K562 (cell line): ENCODE results near the gene PRSS22. TPM values are rescaled to one million over a fixed set of nuclear protein-coding genes. Genes with fewer than 3 reads are reported as not detected.
A peak's percentile ranks its signal among the peaks of the same experiment; 100 is the strongest.

Source experiments
- ATAC-seq: fragments of 200-7000 bp; cut with Tn5 transposase; 3 replicates; pipeline ENCODE4 v1.9.1; 2020; ENCODE audit warnings: moderate library complexity
- BruUV-seq: library from RNA; stranded (reverse); fragments of 400-500 nt; replicated peaks from 2 replicates; lab custom pipeline; 2021; lab: Mats Ljungman, UMichigan
- CTCF ChIA-PET: fragments of 300-600 bp; formaldehyde crosslinking; extraction: SDS; loops from one replicate; lab custom pipeline; 2021; ENCODE audit warnings: low intra/inter-chr PET ratio; lab: Yijun Ruan, JAX
- POLR2A ChIA-PET: fragments of 300-600, 350-650 bp; sonication (Branson Sonifier 250); formaldehyde crosslinking; extraction: SDS; loops from one replicate; lab custom pipeline; 2021; ENCODE audit warnings: antibody characterized with exemption, inconsistent platforms; lab: Yijun Ruan, JAX
- DNase-seq, 4 experiments: peaks; one replicate each; pipeline versions ENCODE4 v3.0.0 to v3.0.0-alpha.2; 2011 to 2018; ENCODE audit warnings: low spot score in 3 of 4, mixed read lengths in 3 of 4; ENCODE audit errors: extremely low read depth in 1 of 4
- FAIRE-seq: peaks from 2 replicates; lab custom pipeline; 2011; peaks lifted over from hg19 to GRCh38; lab: Jason Lieb, UNC
- H2AFZ ChIP-seq: 2 replicates; pipeline ENCODE4 v1.6.0; 2011; ENCODE audit warnings: low read depth, low read length, control low read depth, inconsistent platforms
- H3K27ac ChIP-seq: fragments of 200-600 bp; 3 replicates; pipeline ENCODE4 v1.8.0; 2011; ENCODE audit warnings: low read depth, mild to moderate bottlenecking, control low read depth, inconsistent platforms, low read length, moderate library complexity, mixed read lengths; ENCODE audit errors: extremely low read depth
- H3K27me3 ChIP-seq, 2 experiments: fragments of 300-600 bp in 1 of 2; 2 replicates in 1 of 2; 3 replicates in 1 of 2; pipeline versions ENCODE4 v1.6.0 to v1.8.0; 2011; ENCODE audit warnings: inconsistent platforms in 2 of 2, low read length in 2 of 2, mild to moderate bottlenecking in 1 of 2, mixed read lengths in 1 of 2, moderate library complexity in 1 of 2; ENCODE audit not compliant: control insufficient read depth in 2 of 2, insufficient read depth in 2 of 2
- H3K36me3 ChIP-seq: fragments of 300-600 bp; 3 replicates; pipeline ENCODE4 v1.8.0; 2011; ENCODE audit warnings: mild to moderate bottlenecking, low read length, inconsistent platforms; ENCODE audit not compliant: control insufficient read depth, insufficient read depth
- H3K4me1 ChIP-seq, 2 experiments: fragments of 200-600 bp in 1 of 2; replicated peaks in 1 of 2; 2 replicates in 1 of 2; 3 replicates in 1 of 2; pipeline versions ENCODE4 v1.5.1 to v1.8.0; 2011; ENCODE audit warnings: inconsistent platforms in 2 of 2, low read length in 2 of 2, mild to moderate bottlenecking in 1 of 2, mixed read lengths in 1 of 2, moderate library complexity in 1 of 2; ENCODE audit not compliant: control insufficient read depth in 2 of 2, insufficient read depth in 2 of 2
- H3K4me2 ChIP-seq: 2 replicates; pipeline ENCODE4 v1.6.1; 2011; ENCODE audit warnings: low read length, control low read depth, inconsistent platforms, mixed read lengths; ENCODE audit not compliant: insufficient read depth
- H3K4me3 ChIP-seq: fragments of 200-600 bp; sonication (generic), shearing (Covaris generic); 2 replicates; pipeline ENCODE4 v1.5.1; 2016; ENCODE audit warnings: control low read depth, inconsistent platforms
- H3K79me2 ChIP-seq: fragments of 200-600 bp; 3 replicates; pipeline ENCODE4 v1.8.0; 2011; ENCODE audit warnings: low read length, inconsistent platforms; ENCODE audit not compliant: control insufficient read depth, insufficient read depth
- H3K9ac ChIP-seq, 2 experiments: 2 replicates each; pipeline versions ENCODE4 v1.6.0 to v1.6.1; 2011; ENCODE audit warnings: low read depth in 2 of 2, low read length in 2 of 2, control low read depth in 1 of 2, inconsistent platforms in 1 of 2, mild to moderate bottlenecking in 1 of 2, mixed read lengths in 1 of 2; ENCODE audit not compliant: insufficient read depth in 1 of 2
- H3K9me1 ChIP-seq: one replicate; pipeline ENCODE4 v1.6.0; 2011; ENCODE audit warnings: inconsistent platforms, mild to moderate bottlenecking, low read length, moderate library complexity; ENCODE audit not compliant: control insufficient read depth, insufficient read depth
- H3K9me3 ChIP-seq: replicated peaks from 2 replicates; pipeline ENCODE4 v1.5.1; 2011; ENCODE audit warnings: low read depth, low read length, inconsistent platforms; ENCODE audit not compliant: control insufficient read depth, insufficient read depth
- H4K20me1 ChIP-seq: replicated peaks from 2 replicates; pipeline ENCODE4 v1.6.1; 2011; ENCODE audit warnings: low read length, inconsistent platforms, mixed read lengths; ENCODE audit not compliant: control insufficient read depth, insufficient read depth
- ATF6 ChIP-seq: sonication (generic); formaldehyde crosslinking; IDR thresholded peaks from 2 replicates; pipeline ENCODE4 v1.4.0; 2020; ENCODE audit warnings: mild to moderate bottlenecking, missing genetic modification reagents
- BRCA1 ChIP-seq, 2 experiments: fragments of 450-650 bp in 1 of 2; sonication (generic) in 1 of 2; formaldehyde crosslinking in 1 of 2; IDR thresholded peaks; 2 replicates each; pipeline versions ENCODE4 v1.5.0 to v1.6.1; 2017 to 2020; ENCODE audit warnings: mild to moderate bottlenecking in 1 of 2, missing genetic modification reagents in 1 of 2
- EGR1 ChIP-seq: fragments of 450-650 bp; conservative IDR thresholded peaks from 2 replicates; pipeline ENCODE4 v1.6.1; 2017; ENCODE audit warnings: mild to moderate bottlenecking
- EZH2 ChIP-seq: IDR thresholded peaks from 2 replicates; pipeline ENCODE4 v1.6.1; 2012; ENCODE audit warnings: low read depth, mild to moderate bottlenecking, inconsistent platforms, low read length, borderline replicate concordance
- GABPA ChIP-seq: fragments of 200-800 bp; sonication (Bioruptor generic); conservative IDR thresholded peaks from 2 replicates; pipeline ENCODE4 v1.6.1; 2016; ENCODE audit warnings: low read depth, missing genetic modification characterization, missing compliant biosample characterization
- HSF4 ChIP-seq: fragments of 250-450 bp; sonication (Bioruptor Pico); IDR thresholded peaks from 2 replicates; pipeline ENCODE4 v2.1.2; 2022; ENCODE audit warnings: mild to moderate bottlenecking, moderate library complexity, borderline replicate concordance
- MYC ChIP-seq, 2 experiments: fragments of 250-450 bp in 1 of 2; sonication (Bioruptor Pico) in 1 of 2; IDR thresholded peaks; 2 replicates each; pipeline versions ENCODE4 v1.5.1 to v1.6.1; 2012 to 2021; ENCODE audit warnings: low read depth in 2 of 2, borderline replicate concordance in 1 of 2, improper control_type of control experiment in 1 of 2, low read length in 1 of 2, mild to moderate bottlenecking in 1 of 2, moderate library complexity in 1 of 2
- NFIX ChIP-seq: fragments of 250-450 bp; sonication (Bioruptor Pico); IDR thresholded peaks from 2 replicates; pipeline ENCODE4 v1.4.0; 2020; ENCODE audit warnings: low read depth, mild to moderate bottlenecking, moderate library complexity
- PCBP2 ChIP-seq: fragments of 200-400 bp; formaldehyde crosslinking; IDR thresholded peaks from 2 replicates; pipeline ENCODE4 v1.6.1; 2018; ENCODE audit warnings: low read length, low read depth, mild to moderate bottlenecking, moderate library complexity; ENCODE audit not compliant: poor library complexity, severe bottlenecking
- RFX5 ChIP-seq: IDR thresholded peaks from 2 replicates; pipeline ENCODE4 v1.6.1; 2011; ENCODE audit warnings: low read depth, mild to moderate bottlenecking, improper control_type of control experiment, low read length
- RUNX1 ChIP-seq: sonication (generic); IDR thresholded peaks from 2 replicates; pipeline ENCODE4 v1.6.1; 2016; ENCODE audit warnings: antibody characterized with exemption, low read depth
- STAT5B ChIP-seq: fragments of 250-450 bp; sonication (Bioruptor Pico); IDR thresholded peaks from 2 replicates; pipeline ENCODE4 v1.8.0; 2021; ENCODE audit warnings: mild to moderate bottlenecking, inconsistent platforms
- ZNF586 ChIP-seq: fragments of 450-650 bp; formaldehyde crosslinking; conservative IDR thresholded peaks from 2 replicates; pipeline ENCODE4 v1.4.0; 2020; ENCODE audit warnings: mild to moderate bottlenecking, moderate library complexity
- WGBS: fragments of 100-300 bp; shearing (Covaris generic); methylation state at CpG from one replicate; pipeline ENCODE4 v1.1.6; 2016; ENCODE audit warnings: low coverage, mixed read lengths; ENCODE audit not compliant: insufficient coverage; ENCODE audit errors: missing lambda C conversion rate; 5-methylcytosine and 5-hydroxymethylcytosine counted together
- in situ Hi-C: fragments of 300-500 bp; cut with MboI; formaldehyde crosslinking; loops from 4 replicates; pipeline ENCODE4 v1.15.0; 2018; ENCODE audit warnings: inconsistent platforms, mixed read lengths
- intact Hi-C: fragments of 100-400 bp; cut with micrococcal nuclease; formaldehyde crosslinking; loops from 2 replicates; pipeline ENCODE4 v1.14.2; 2022
- polyA plus RNA-seq, 8 experiments: library from polyadenylated mRNA; depleted of rRNA in 4 of 8; stranded (reverse) in 5 of 8; unstranded in 3 of 8; fragments of >200 nt; fragmentation: Nextera tagmentation in 2 of 8; fragmentation: Illumina TruSeq in 1 of 8; extraction: Ambion mirVana in 2 of 8; extraction: Trizol in 1 of 8; gene quantifications; 2 replicates each; pipeline versions ENCODE4 v1.2.1 to v1.2.3, GENCODE V29; 2011 to 2014; ENCODE audit warnings: inconsistent platforms in 1 of 8, missing spikeins in 1 of 8
- total RNA-seq, 7 experiments: library from RNA; depleted of rRNA in 6 of 7; stranded (reverse); fragments of >200 nt in 6 of 7; fragmentation: Illumina TruSeq in 2 of 7; extraction: Trizol in 2 of 7; gene quantifications; 2 replicates each; pipeline versions ENCODE4 v1.2.1 to v1.2.3, GENCODE V29; 2011 to 2021; ENCODE audit warnings: low replicate concordance in 1 of 7

Gene PRSS22
- total and polyA plus RNA-seq, 9 of the 15 experiments (the other 6 are each of a cell fraction or from before 2014, with no cell fraction given) = 0.13 to 0.42 TPM; not detected in 7

DNA sequence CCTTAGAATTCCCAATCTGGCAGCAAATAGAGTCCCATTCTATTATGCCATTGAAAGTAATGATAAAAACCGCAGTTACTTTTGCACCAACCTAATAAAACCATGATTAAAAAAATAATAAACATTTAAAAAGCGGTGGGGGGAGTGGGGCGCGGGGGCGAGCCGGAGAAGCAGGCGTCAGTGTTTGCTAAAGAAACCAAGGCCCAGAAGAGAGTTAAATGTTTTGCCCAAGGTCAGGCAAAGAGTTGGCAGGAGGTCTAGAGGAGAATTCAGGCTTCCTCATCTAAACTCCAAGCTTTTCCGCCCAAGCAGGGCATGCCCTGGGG, 9.7 kb upstream of the PRSS22 start:
- TF ChIP-seq GABPA (tag) = 0 out of 2 replicates have a peak, but pooled peaks have one; percentile 70
- no peak for TF ChIP-seq HSF4
- peak; percentile 76 for TF ChIP-seq EGR1
- Histone ChIP-seq H3K4me2 (peak overlapping the region; percentile 93), H3K79me2 (no peaks in the 10 kb centered on the region), H3K9me3 (no peaks in the 10 kb centered on the region), H3K4me1 (peaks cover 4 to 8% of the 10 kb centered on the region in 2 experiments; a peak in 3 of 5 replicates), H3K27ac (peak overlapping the region; percentile 87), H3K36me3 (no peaks in the 10 kb centered on the region), H3K9ac (peak overlapping the region; percentile 74 to 93; a peak in 3 of 4 replicates), H3K9me1 (no peaks in the 10 kb centered on the region), H4K20me1 (no peaks in the 10 kb centered on the region), H3K27me3 (peaks cover 3 to 10% of the 10 kb centered on the region in 2 experiments; a peak in 2 of 5 replicates), H2AFZ (peak overlapping the region; percentile 100), H3K4me3 (peak overlapping the region; percentile 52)
- 42% methylated on average over 8 of the region's 8 CpGs for WGBS
- ChIA-PET CTCF (interaction anchor here (0.6 to 2.4 kb wide), 6 partner anchors 13 to 1094 kb away, joined by 3 to 23 read pairs (median 4); partner anchors contain the start of gene MRPS34), POLR2A (interaction anchor here (0.7 to 1.8 kb wide), 5 partner anchors 14 to 115 kb away, joined by 3 to 6 read pairs (median 3); partner anchors contain the start of gene SRRM2)
- in situ Hi-C loops = no loop called here
- DNase-seq (no peak), ATAC-seq (no peak), FAIRE-seq (no peak)
- TSS peak; percentile 94 for BruUV-seq
- intact Hi-C loops = no loop called here

DNA sequence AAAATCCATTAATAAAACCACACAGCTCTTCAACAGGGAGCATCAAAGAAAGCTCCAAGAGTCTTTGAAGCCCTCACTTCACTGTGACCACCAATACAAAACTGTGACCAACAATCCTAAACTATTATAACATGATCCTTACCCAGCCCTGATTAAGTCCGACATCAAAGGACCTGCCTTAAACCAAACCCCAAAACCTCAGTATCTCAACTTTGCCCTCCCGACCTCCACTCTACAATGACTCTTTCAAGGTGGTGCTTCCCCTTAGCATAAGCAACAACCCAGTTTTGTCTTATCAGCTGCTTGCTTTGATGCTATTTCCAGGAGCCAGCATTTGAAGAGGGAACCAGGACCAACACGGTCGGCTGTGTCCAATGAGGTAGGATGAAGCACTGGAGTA, 8.5 kb upstream of the PRSS22 start:
- Histone ChIP-seq H3K36me3 (no peaks in the 10 kb centered on the region), H3K9me1 (no peaks in the 10 kb centered on the region), H3K4me3 (no peak overlapping the region), H3K79me2 (no peaks in the 10 kb centered on the region), H3K27me3 (peaks cover 3 to 10% of the 10 kb centered on the region in 2 experiments; a peak in 2 of 5 replicates), H3K9ac (no peak overlapping the region), H2AFZ (no peak overlapping the region), H3K4me1 (peaks cover 4 to 8% of the 10 kb centered on the region in 2 experiments; a peak in 3 of 5 replicates), H4K20me1 (no peaks in the 10 kb centered on the region), H3K9me3 (no peaks in the 10 kb centered on the region), H3K4me2 (no peak overlapping the region), H3K27ac (no peak overlapping the region)
- 11% methylated on average over 4 of the region's 4 CpGs for WGBS
- CTCF ChIA-PET = no interaction called here
- DNase-seq (no peak), ATAC-seq (no peak), FAIRE-seq (no peak)
- BruUV-seq = no TSS peak
- in situ Hi-C loops = no loop called here
- POLR2A ChIA-PET = no interaction called here
- intact Hi-C loops = no loop called here
- no peak for TF ChIP-seq MYC (IDR thresholded peaks at IDR 0.05; ENCODE audit: low read depth, low read length)
- no peak for TF ChIP-seq MYC (CRISPR knock-in tag; IDR thresholded peaks at IDR 0.05; ENCODE audit: borderline replicate concordance, low read depth)
- no peak for TF ChIP-seq NFIX (CRISPR knock-in tag)
- no peak for TF ChIP-seq ATF6 (CRISPR knock-in tag)
- no peak for TF ChIP-seq PCBP2
- no peak for TF ChIP-seq RUNX1
- TF ChIP-seq STAT5B = no peak
- TF ChIP-seq RFX5 = no peak
- TF ChIP-seq EZH2 = no peak
- no peak for TF ChIP-seq BRCA1 (IDR thresholded peaks at IDR 0.05)
- no peak for TF ChIP-seq BRCA1 (CRISPR knock-in tag; IDR thresholded peaks at IDR 0.05)
- TF ChIP-seq ZNF586 = no peak
